Measurements from ENCODE around the gene PTCHD4. TPM values are rescaled to one million over a fixed set of nuclear protein-coding genes. Genes with fewer than 3 reads are reported as not detected.

The PTCHD4 gene
- total RNA-seq, result not detected
- not detected for total RNA-seq (2013)

DNA sequence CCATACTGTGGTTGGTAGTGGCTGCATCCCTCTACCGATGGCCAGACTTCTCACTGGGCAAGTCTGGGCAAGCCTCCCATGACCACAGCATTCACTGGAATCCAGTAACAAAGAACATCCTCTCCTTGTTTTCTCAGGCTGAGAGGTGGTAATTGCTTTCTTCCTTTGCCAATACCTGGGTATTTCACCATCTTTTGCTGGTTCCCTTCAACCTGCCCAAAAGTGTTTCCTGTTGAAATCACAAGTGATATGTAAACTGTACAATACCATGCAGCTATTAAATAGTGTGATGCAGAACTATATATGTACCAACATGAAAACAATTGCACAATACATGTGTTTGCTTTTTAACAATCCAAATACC, at the start of gene PTCHD4:
TSS of gene PTCHD4 (minus strand) at position 55 of the 364 bp plus-strand sequence. CDS start 42,240 bp downstream, outside the sequence.
- H3K9me3 Mint-ChIP-seq, result peaks cover 2% of the 10 kb centered on the region in 2 donors
- intact Hi-C loops (cut with micrococcal nuclease), result no loop called here
- ATAC-seq, result no peak
- no peak for TF ChIP-seq CTCF (IDR thresholded peaks at IDR 0.05)
- WGBS (ENCODE audit: insufficient coverage), result 56% methylated on average over 1 of the region's 1 CpG
- H3K4me1 Mint-ChIP-seq, result no peaks in the 10 kb centered on the region
- H3K4me1 ChIP-seq (ENCODE audit: control insufficient read depth, insufficient read depth, low read length), result no peaks in the 10 kb centered on the region
- H3K4me3 ChIP-seq (ENCODE audit: low read length), result no peak within 1 kb of the TSS
- no peaks in the 10 kb centered on the region for H3K9me3 ChIP-seq (ENCODE audit: control insufficient read depth, insufficient read depth, low read length)
- no peaks in the 10 kb centered on the region for H3K27me3 Mint-ChIP-seq (ENCODE audit: low read depth in 2 of 2)
- H3K36me3 ChIP-seq (ENCODE audit: control insufficient read depth, insufficient read depth, low read length), result no peaks in the 10 kb centered on the region
- H3K4me3 Mint-ChIP-seq, result no peak within 1 kb of the TSS
- H3K27ac ChIP-seq (ENCODE audit: low read length), result no peak within 1 kb of the TSS
- no peak for DNase-seq
- no peaks in the 10 kb centered on the region for H3K27me3 ChIP-seq (ENCODE audit: control insufficient read depth, insufficient read depth, low read length)
- H3K36me3 Mint-ChIP-seq, result no peaks in the 10 kb centered on the region
- H3K27ac Mint-ChIP-seq, result no peak within 1 kb of the TSS

DNA sequence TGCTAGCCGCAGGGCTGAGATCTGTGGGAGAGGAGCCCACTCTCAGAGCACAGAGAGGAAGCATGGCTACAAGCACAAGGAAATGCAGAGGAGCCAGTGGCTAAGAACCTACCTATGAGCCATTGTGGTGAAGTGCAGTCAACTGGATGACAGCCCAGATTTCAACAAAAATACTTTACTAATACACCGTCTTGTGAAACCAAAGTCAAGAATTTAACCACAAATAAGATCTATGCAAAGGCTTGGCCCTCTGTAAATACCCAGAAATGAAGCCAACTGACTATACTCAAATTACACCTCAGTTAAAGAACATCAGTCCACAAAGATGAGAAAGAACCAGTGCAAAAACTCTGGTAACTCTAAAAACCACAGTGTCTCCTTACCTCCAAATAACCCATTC, 40.1 kb upstream of the PTCHD4 start:
- H3K4me3 Mint-ChIP-seq, result no peak overlapping the region
- Histone ChIP-seq H3K4me1 (ENCODE audit: control insufficient read depth, insufficient read depth, low read length) (no peaks in the 10 kb centered on the region), H3K9me3 (ENCODE audit: control insufficient read depth, insufficient read depth, low read length) (no peaks in the 10 kb centered on the region), H3K27me3 (ENCODE audit: control insufficient read depth, insufficient read depth, low read length) (no peaks in the 10 kb centered on the region), H3K4me3 (ENCODE audit: low read length) (no peak overlapping the region), H3K27ac (ENCODE audit: low read length) (no peak overlapping the region), H3K36me3 (ENCODE audit: control insufficient read depth, insufficient read depth, low read length) (no peaks in the 10 kb centered on the region)
- peaks cover 20 to 37% of the 10 kb centered on the region in 2 donors for H3K9me3 Mint-ChIP-seq
- no peak for ATAC-seq
- H3K27me3 Mint-ChIP-seq (ENCODE audit: low read depth in 2 of 2), result no peaks in the 10 kb centered on the region
- no peak for DNase-seq
- peaks cover 10% of the 10 kb centered on the region for H3K36me3 Mint-ChIP-seq
- H3K27ac Mint-ChIP-seq, result no peak overlapping the region
- intact Hi-C loops (cut with micrococcal nuclease), result no loop called here
- H3K4me1 Mint-ChIP-seq, result no peaks in the 10 kb centered on the region
- WGBS (ENCODE audit: insufficient coverage), result 80% methylated on average over 2 of the region's 2 CpGs
- TF ChIP-seq CTCF (IDR thresholded peaks at IDR 0.05), result no peak

DNA sequence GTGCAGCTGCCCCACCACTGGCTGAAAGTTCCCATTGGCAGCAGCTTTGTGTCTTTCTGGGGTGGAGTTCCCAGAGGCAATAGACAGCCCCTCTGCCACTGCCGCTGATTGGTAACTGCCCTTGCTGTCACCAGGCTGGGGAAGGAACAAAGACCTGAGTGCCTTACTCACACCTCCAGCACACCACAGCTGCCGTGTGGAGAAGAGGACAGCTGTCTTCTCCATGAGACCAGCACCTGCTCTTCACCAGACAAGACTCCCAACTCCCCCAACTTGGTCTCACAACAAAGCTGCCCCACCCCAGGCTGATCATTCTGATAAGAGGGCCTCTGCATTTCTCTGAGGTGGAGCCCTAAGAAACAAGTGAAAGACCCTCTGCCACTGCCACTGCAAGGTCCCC, 39.7 kb upstream of the PTCHD4 start:
- Mint-ChIP-seq H3K27me3 (ENCODE audit: low read depth in 2 of 2) (no peaks in the 10 kb centered on the region), H3K9me3 (peaks cover 19 to 35% of the 10 kb centered on the region in 2 donors), H3K4me1 (no peaks in the 10 kb centered on the region), H3K36me3 (peaks cover 10% of the 10 kb centered on the region), H3K4me3 (no peak overlapping the region), H3K27ac (no peak overlapping the region)
- Histone ChIP-seq H3K27ac (ENCODE audit: low read length) (no peak overlapping the region), H3K4me1 (ENCODE audit: control insufficient read depth, insufficient read depth, low read length) (no peaks in the 10 kb centered on the region), H3K27me3 (ENCODE audit: control insufficient read depth, insufficient read depth, low read length) (no peaks in the 10 kb centered on the region), H3K9me3 (ENCODE audit: control insufficient read depth, insufficient read depth, low read length) (no peaks in the 10 kb centered on the region), H3K4me3 (ENCODE audit: low read length) (no peak overlapping the region), H3K36me3 (ENCODE audit: control insufficient read depth, insufficient read depth, low read length) (no peaks in the 10 kb centered on the region)
- intact Hi-C loops (cut with micrococcal nuclease), result no loop called here
- TF ChIP-seq CTCF (IDR thresholded peaks at IDR 0.05), result no peak
- no peak for ATAC-seq
- WGBS (ENCODE audit: insufficient coverage), result 84% methylated on average over 2 of the region's 2 CpGs
- DNase-seq, result no peak

DNA sequence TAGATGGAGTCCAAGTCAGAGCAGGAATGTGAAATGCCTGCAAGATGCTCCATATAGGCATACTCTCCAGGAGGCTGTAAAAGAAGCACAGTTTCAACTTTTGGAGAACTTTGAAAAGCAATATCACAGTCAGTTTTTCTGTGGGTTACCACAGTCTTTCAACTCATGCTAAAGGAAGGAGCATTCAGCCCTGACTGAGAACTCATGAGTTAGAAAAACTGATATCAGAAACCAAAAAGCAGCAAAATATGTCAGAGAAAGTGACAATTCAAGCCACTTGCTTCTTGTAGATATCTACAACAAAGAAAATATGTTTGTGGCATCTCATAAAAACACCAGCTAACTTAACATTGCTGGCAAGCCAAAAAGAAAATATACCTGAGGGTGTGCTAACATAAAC, 36.1 kb upstream of the PTCHD4 start:
- ATAC-seq, result no peak
- TF ChIP-seq CTCF (IDR thresholded peaks at IDR 0.05), result no peak
- Histone ChIP-seq H3K27me3 (ENCODE audit: control insufficient read depth, insufficient read depth, low read length) (no peaks in the 10 kb centered on the region), H3K4me3 (ENCODE audit: low read length) (no peak overlapping the region), H3K4me1 (ENCODE audit: control insufficient read depth, insufficient read depth, low read length) (no peaks in the 10 kb centered on the region), H3K27ac (ENCODE audit: low read length) (no peak overlapping the region), H3K36me3 (ENCODE audit: control insufficient read depth, insufficient read depth, low read length) (no peaks in the 10 kb centered on the region), H3K9me3 (ENCODE audit: control insufficient read depth, insufficient read depth, low read length) (no peaks in the 10 kb centered on the region)
- DNase-seq, result no peak
- intact Hi-C loops (cut with micrococcal nuclease), result no loop called here
- Mint-ChIP-seq H3K36me3 (peaks cover 10% of the 10 kb centered on the region), H3K4me3 (no peak overlapping the region), H3K4me1 (no peaks in the 10 kb centered on the region), H3K9me3 (peaks cover 18 to 27% of the 10 kb centered on the region in 2 donors), H3K27ac (no peak overlapping the region), H3K27me3 (ENCODE audit: low read depth in 2 of 2) (no peaks in the 10 kb centered on the region)
